Skeletal muscle satellite cell (primary cell): Measurements from ENCODE around the gene FOXK2.
"Not testable (repeated sequence)": the region's sequence is repeated elsewhere in the genome, so short reads cannot be mapped to it uniquely, and the experiment has no call there.

Experiments used
- H3K27me3 ChIP-seq: 2 replicates; pipeline ENCODE4 v1.7.0; 2013; ENCODE audit warnings: low read length; ENCODE audit not compliant: control insufficient read depth, insufficient read depth
- H3K36me3 ChIP-seq: 2 replicates; pipeline ENCODE4 v1.7.0; 2013; ENCODE audit warnings: mild to moderate bottlenecking, control low read depth, low read length; ENCODE audit not compliant: insufficient read depth
- H3K4me1 ChIP-seq: 2 replicates; pipeline ENCODE4 v1.7.0; 2013; ENCODE audit warnings: low read length; ENCODE audit not compliant: control insufficient read depth, insufficient read depth
- H3K4me2 ChIP-seq: 2 replicates; pipeline ENCODE4 v1.7.0; 2013; ENCODE audit warnings: mild to moderate bottlenecking, low read length
- H3K4me3 ChIP-seq: 2 replicates; pipeline ENCODE4 v1.7.0; 2013; ENCODE audit warnings: low read length
- H3K9ac ChIP-seq: 2 replicates; pipeline ENCODE4 v1.7.0; 2013; ENCODE audit warnings: mild to moderate bottlenecking, low read depth, low read length, moderate library complexity
- H3K9me3 ChIP-seq: replicated peaks from 2 replicates; pipeline ENCODE4 v1.7.0; 2013; ENCODE audit warnings: mild to moderate bottlenecking, control low read depth, low read length

FOXK2 gene

DNA sequence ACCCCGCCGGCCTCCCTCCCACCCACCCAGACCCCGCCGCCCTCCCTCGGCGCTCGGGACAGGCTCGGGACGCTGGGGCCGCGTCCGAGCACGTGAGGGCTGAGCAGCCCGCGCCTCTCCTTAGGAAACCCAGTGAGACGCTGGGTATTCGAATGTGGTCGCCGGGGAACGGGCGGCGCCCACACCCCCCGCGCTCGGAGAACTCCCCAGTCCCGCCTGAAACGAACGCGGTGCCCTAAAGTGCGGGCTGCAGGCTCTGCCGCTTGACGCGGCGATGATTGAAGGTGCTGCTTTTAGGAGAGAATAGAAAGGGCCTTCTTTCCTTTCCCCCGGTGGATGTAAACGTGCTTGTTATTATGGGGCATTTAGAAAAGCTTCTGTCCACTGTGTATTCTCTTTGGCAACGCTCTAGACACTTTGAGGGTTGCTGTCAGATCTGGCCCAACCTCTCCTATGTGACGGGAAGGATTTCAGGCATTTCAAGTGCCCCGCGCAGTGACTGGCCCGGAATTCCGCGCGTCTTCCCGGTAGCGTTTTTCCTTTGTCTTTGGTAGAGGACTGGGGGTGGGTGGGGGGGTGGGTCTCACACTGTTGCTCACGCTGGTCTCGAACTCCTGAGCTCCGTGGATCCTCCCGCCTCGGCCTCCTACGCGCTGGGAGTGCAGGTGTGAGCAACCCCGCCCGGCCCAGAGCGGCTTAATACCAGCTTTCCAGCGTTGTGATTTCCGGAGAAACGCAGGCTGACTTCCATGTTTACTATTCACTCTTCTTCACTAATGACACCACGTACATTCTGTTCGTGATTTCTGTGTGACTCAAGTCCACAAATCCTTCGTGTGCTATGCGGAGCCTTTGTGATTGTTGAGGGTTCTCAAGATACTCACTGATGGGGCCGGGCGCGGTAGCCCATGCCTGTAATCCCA lies 21.8 kb upstream of the FOXK2 start:
- Histone ChIP-seq H3K27me3 (peaks cover 3% of the 10 kb centered on the region), H3K4me2 (peak overlapping the region; percentile 97), H3K4me1 (peaks cover 20% of the 10 kb centered on the region), H3K36me3 (no peaks in the 10 kb centered on the region), H3K4me3 (peak overlapping the region; percentile 77), H3K9me3 (no peaks in the 10 kb centered on the region), H3K9ac (peak overlapping the region; percentile 75)

DNA sequence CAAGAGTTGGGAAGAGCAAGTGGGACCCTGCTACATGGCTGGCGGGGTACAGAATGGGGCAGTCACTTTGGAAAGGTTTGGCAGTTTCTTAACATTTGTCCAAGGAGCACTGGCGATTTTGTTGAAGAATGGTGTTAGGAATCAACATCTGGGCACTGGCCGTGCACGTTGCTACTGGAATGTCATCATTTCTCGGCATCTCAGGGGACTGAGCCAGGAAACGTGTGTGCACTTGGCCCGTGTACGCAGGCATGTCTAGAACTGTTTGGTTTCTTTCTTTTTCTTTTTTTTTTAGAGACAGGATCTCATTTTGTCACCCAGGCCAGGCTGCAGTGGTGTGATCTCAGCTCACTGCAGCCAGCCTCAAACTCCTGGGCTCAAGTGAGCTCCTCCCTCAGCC lies 17.3 kb upstream of the FOXK2 start:
- Histone ChIP-seq H3K9me3 (no peaks in the 10 kb centered on the region), H3K4me2 (no peak overlapping the region), H3K36me3 (no peaks in the 10 kb centered on the region), H3K9ac (no peak overlapping the region), H3K27me3 (peaks cover 3% of the 10 kb centered on the region), H3K4me3 (no peak overlapping the region), H3K4me1 (peaks cover 3% of the 10 kb centered on the region)

DNA sequence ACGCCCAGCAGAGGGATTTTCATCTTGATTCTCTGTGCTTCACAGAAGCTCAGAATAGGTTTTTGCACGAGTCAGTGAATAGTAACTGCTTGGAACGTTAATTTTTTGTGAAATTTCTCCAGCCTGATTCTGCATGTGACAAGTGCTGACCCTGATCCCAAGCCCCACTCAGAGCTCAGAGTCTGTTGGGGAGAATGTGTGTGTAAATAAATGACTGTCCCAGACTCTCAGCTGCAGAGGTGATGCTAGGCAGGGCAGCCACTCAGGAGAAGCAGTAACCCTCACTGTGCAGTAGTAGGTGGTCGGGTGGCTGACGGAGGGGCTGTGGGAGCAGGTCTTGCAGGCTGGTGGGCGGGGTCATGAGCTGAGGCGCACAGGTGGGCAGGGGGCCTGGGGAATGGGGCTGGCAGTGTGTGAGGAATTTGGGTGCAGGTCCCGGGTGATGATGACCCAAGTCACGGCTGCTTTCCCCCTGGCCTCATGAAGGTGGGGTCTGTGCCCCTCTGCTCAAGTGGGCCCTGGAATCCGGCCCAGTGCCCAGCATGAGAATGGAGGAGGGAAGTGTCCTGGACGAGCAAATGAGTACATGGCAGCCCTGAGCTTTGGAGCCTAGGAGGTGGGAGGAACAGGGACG lies 16.3 kb upstream of the FOXK2 start:
- Histone ChIP-seq H3K9ac (no peak overlapping the region), H3K9me3 (no peaks in the 10 kb centered on the region), H3K4me3 (no peak overlapping the region), H3K4me2 (no peak overlapping the region), H3K27me3 (peaks cover 3% of the 10 kb centered on the region), H3K36me3 (no peaks in the 10 kb centered on the region), H3K4me1 (no peaks in the 10 kb centered on the region)

DNA sequence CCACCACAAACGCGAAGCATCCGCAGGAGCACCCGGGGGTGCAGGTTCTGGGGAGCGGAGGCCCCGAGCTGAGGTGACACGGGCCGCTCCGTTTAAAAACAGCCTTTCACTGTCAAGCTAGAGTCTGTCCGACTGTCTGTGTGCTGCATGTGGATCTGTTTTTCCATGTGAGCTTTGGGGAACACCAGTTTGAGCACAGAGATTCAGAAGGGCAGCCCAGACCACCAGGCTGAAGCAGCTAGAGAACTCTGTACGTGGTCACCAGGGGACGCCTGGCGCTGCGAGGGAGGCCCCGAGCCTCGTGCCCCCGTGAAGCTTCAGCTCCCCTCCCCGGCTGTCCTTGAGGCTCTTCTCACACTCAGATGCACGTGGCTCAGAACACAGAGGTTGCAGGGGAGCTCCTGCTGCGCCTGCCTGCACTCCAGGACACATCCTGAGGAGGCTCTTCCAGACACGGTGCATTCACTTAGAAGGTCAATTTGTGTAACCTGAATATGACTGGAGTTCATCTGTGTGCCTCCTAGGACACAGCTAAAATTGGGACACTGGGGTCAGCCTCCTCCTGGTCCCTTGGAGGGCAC lies 15.7 kb upstream of the FOXK2 start:
- Histone ChIP-seq H3K27me3 (peaks cover 3% of the 10 kb centered on the region), H3K9ac (no peak overlapping the region), H3K36me3 (no peaks in the 10 kb centered on the region), H3K9me3 (no peaks in the 10 kb centered on the region), H3K4me1 (no peaks in the 10 kb centered on the region), H3K4me3 (no peak overlapping the region), H3K4me2 (no peak overlapping the region)

- H3K9me3 ChIP-seq = no peaks in the 10 kb centered on the region
- H3K4me2 ChIP-seq = no peak overlapping the region
- no peak overlapping the region for H3K9ac ChIP-seq
- H3K4me1 ChIP-seq = no peaks in the 10 kb centered on the region
- no peaks in the 10 kb centered on the region for H3K36me3 ChIP-seq
- peaks cover 3% of the 10 kb centered on the region for H3K27me3 ChIP-seq
- H3K4me3 ChIP-seq = no peak overlapping the region
Observed at GRCh38 chr17:82505296-82505695, 14.2 kb upstream of the FOXK2 start.

GRCh38 chr17:82506402-82506801 lies 13.1 kb upstream of the FOXK2 start:
- H3K9ac ChIP-seq, H3K36me3 ChIP-seq, H3K4me2 ChIP-seq, H3K9me3 ChIP-seq, H3K4me3 ChIP-seq, H3K27me3 ChIP-seq, H3K4me1 ChIP-seq: not testable (repeated sequence)

DNA sequence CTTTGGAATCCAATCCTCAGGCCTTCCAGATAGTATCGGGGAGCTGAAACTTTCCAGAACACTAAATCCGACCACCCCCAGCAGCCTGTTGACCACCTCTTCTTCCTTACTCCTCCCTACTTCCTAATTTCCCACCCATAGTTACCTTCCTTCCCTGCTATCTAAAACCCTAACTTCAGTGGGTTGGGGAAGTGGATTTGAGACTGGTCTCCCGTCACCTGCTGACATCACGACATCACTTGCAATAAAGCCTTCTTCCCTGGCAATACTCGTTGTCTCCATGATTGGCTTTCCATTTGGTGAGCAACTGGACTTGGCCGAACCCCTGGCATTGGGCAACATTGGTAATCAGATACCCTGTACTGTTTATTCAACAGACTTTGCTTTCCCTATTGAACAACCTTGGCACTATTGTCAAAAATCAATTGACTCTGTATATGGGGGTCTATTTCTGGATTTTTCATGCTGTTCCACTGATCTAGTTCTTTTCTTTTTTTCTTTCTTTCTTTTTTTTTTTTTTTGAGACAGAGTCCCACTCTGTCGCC lies 11.8 kb upstream of the FOXK2 start:
- Histone ChIP-seq H3K9me3 (no peaks in the 10 kb centered on the region), H3K27me3 (no peaks in the 10 kb centered on the region), H3K4me3 (no peak overlapping the region), H3K36me3 (no peaks in the 10 kb centered on the region), H3K4me2 (no peak overlapping the region), H3K4me1 (no peaks in the 10 kb centered on the region), H3K9ac (no peak overlapping the region)

DNA sequence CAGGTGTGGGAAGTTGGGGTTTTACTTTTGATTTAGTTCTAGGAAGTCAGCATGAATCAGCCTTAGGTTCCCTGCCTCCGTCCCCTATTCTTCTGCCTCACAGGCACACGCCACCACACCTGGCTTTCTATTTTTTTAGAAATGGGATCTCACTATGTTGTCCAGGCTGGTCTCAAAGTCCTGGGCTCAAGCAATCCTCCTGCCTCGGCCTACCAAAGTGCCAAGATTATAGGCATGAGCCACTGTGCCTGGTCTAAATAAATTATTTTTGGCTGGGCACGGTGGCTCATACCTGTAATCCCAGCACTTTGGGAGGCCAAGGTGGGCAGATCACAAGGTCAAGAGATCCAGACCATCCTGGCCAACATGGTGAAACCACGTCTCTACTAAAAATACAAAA lies 7.9 kb upstream of the FOXK2 start:
- H3K4me1 ChIP-seq, H3K4me3 ChIP-seq, H3K27me3 ChIP-seq, H3K9me3 ChIP-seq, H3K36me3 ChIP-seq, H3K4me2 ChIP-seq, H3K9ac ChIP-seq: not testable (repeated sequence)

- H3K4me3 ChIP-seq, H3K4me1 ChIP-seq, H3K36me3 ChIP-seq, H3K27me3 ChIP-seq, H3K9ac ChIP-seq, H3K9me3 ChIP-seq, H3K4me2 ChIP-seq: not testable (repeated sequence)
Observed at GRCh38 chr17:82513864-82514263, 5.7 kb upstream of the FOXK2 start.

- no peak overlapping the region for H3K9ac ChIP-seq
- no peaks in the 10 kb centered on the region for H3K36me3 ChIP-seq
- no peak overlapping the region for H3K4me3 ChIP-seq
- peaks cover 5% of the 10 kb centered on the region for H3K4me1 ChIP-seq
- H3K9me3 ChIP-seq = no peaks in the 10 kb centered on the region
- no peak overlapping the region for H3K4me2 ChIP-seq
- H3K27me3 ChIP-seq = no peaks in the 10 kb centered on the region
Observed at GRCh38 chr17:82517230-82517865, 2.2 kb upstream of the FOXK2 start.
